Activated T-helper 17 cell treated with anti-CD3 and anti-CD28 coated beads, Interleukin-2, amount 50 U/mL, for 72 hours (primary cell): ENCODE data around the gene NOP10. TPM values are rescaled to one million over a fixed set of nuclear protein-coding genes. Genes with fewer than 3 reads are reported as not detected.
"Not testable (repeated sequence)": the region's sequence is repeated elsewhere in the genome, so short reads cannot be mapped to it uniquely, and the experiment has no call there.

Source experiments
- ATAC-seq: fragments of 150-1000 bp; cut with Tn5 transposase; replicated peaks from 2 replicates; pipeline ENCODE4 v1.10.0; 2021; ENCODE audit warnings: mild to moderate bottlenecking, moderate library complexity
- H3K27ac Mint-ChIP-seq: one replicate; pipeline ENCODE4 v1.8.0; 2022; ENCODE audit warnings: mixed read lengths
- H3K27me3 Mint-ChIP-seq: one replicate; pipeline ENCODE4 v1.8.0; 2022; ENCODE audit warnings: mixed read lengths
- H3K36me3 Mint-ChIP-seq: one replicate; pipeline ENCODE4 v1.8.0; 2022; ENCODE audit warnings: low read depth, mild to moderate bottlenecking, mixed read lengths
- H3K4me1 Mint-ChIP-seq: one replicate; pipeline ENCODE4 v1.8.0; 2022; ENCODE audit warnings: mixed read lengths
- H3K4me3 Mint-ChIP-seq: one replicate; pipeline ENCODE4 v1.8.0; 2022; ENCODE audit warnings: mild to moderate bottlenecking, mixed read lengths
- H3K9me3 Mint-ChIP-seq: one replicate; pipeline ENCODE4 v1.8.0; 2022; ENCODE audit warnings: mixed read lengths
- total RNA-seq, 2 donors: library from RNA; stranded (reverse); gene quantifications; one replicate each; pipeline ENCODE4 v1.2.3, GENCODE V29; 2022

NOP10 gene
- total RNA-seq, 2 donors from 2014 or later: 150 to 210 TPM

DNA sequence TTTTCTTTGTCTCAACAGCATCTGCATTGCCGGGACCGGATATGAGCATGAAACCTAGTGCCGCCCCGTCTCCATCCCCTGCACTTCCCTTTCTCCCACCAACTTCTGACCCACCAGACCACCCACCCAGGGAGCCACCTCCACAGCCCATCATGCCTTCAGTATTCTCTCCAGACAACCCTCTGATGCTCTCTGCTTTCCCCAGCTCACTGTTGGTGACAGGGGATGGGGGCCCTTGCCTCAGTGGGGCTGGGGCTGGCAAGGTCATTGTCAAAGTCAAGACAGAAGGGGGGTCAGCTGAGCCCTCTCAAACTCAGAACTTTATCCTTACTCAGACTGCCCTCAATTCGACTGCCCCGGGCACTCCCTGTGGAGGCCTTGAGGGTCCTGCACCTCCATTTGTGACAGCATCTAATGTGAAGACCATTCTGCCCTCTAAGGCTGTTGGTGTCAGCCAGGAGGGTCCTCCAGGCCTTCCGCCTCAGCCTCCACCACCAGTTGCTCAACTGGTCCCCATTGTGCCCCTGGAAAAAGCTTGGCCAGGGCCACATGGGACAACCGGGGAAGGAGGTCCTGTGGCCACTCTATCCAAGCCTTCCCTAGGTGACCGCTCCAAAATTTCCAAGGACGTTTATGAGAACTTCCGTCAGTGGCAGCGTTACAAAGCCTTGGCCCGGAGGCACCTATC is 5.2 kb upstream of the NOP10 start:
- H3K4me3 Mint-ChIP-seq: no peak overlapping the region
- H3K9me3 Mint-ChIP-seq: no peaks in the 10 kb centered on the region
- peak overlapping the region; percentile 36 for H3K27ac Mint-ChIP-seq
- no peak for ATAC-seq
- no peaks in the 10 kb centered on the region for H3K27me3 Mint-ChIP-seq
- no peaks in the 10 kb centered on the region for H3K36me3 Mint-ChIP-seq
- H3K4me1 Mint-ChIP-seq: no peaks in the 10 kb centered on the region

GRCh38 chr15:34342213-34342736 is 661 bp downstream of the NOP10 start:
- peaks cover 16% of the 10 kb centered on the region for H3K4me1 Mint-ChIP-seq
- not testable (repeated sequence) for H3K27me3 Mint-ChIP-seq, ATAC-seq, H3K27ac Mint-ChIP-seq, H3K4me3 Mint-ChIP-seq, H3K9me3 Mint-ChIP-seq
- peaks cover 44% of the 10 kb centered on the region for H3K36me3 Mint-ChIP-seq

DNA sequence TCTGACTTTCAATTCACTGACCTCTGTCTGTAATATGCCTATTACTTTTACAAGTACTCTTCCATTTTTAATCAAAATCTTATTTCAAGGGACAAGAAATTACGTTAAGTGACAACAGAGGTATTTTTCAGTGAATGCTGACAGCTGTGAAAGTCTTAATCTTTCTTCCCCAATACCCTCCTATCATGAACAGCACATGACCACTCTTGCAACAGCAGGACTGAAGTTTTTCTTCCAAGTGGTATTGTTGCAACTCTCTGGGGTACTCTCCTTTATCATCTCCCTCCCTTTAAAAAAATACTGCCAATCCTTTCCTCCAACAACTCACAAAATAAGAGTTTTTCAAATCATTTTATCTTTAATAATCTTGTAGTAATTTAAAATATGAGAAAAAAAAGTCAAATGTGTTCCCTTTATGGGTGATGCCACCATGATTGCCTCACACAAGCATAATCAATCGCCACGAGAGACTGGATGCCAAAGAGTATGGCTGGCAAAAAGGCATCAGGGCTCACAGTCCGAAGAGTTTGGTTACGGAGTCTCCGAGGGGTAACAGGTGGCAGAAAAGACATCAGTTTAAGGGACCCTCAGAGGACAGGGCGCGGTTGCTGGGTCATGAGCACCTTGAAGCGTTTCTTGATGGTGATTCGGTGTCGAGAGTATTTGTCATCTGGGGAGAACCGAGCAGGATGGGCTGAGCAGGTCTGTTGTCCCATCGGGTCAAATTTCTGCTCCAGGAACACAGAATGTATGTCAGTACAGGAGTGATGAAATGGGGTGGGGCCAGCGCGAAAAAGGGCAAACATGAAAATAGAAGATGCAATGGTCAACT is 1.3 kb downstream of the NOP10 start:
- Mint-ChIP-seq H3K4me1 (peaks cover 21% of the 10 kb centered on the region), H3K27ac (no peak overlapping the region), H3K9me3 (no peaks in the 10 kb centered on the region), H3K36me3 (peaks cover 51% of the 10 kb centered on the region), H3K4me3 (no peak overlapping the region), H3K27me3 (no peaks in the 10 kb centered on the region)
- ATAC-seq: no peak

GRCh38 chr15:34339946-34340345 is 3.0 kb downstream of the NOP10 start:
- Mint-ChIP-seq H3K36me3 (peaks cover 52% of the 10 kb centered on the region), H3K27ac (no peak overlapping the region), H3K4me3 (no peak overlapping the region), H3K27me3 (no peaks in the 10 kb centered on the region), H3K9me3 (no peaks in the 10 kb centered on the region), H3K4me1 (peaks cover 30% of the 10 kb centered on the region)
- ATAC-seq: no peak

GRCh38 chr15:34338347-34338746 is 4.6 kb downstream of the NOP10 start:
- H3K4me1 Mint-ChIP-seq: peaks cover 30% of the 10 kb centered on the region
- H3K36me3 Mint-ChIP-seq: peaks cover 58% of the 10 kb centered on the region
- no peaks in the 10 kb centered on the region for H3K9me3 Mint-ChIP-seq
- no peak overlapping the region for H3K27ac Mint-ChIP-seq
- no peaks in the 10 kb centered on the region for H3K27me3 Mint-ChIP-seq
- no peak overlapping the region for H3K4me3 Mint-ChIP-seq
- ATAC-seq: no peak

DNA sequence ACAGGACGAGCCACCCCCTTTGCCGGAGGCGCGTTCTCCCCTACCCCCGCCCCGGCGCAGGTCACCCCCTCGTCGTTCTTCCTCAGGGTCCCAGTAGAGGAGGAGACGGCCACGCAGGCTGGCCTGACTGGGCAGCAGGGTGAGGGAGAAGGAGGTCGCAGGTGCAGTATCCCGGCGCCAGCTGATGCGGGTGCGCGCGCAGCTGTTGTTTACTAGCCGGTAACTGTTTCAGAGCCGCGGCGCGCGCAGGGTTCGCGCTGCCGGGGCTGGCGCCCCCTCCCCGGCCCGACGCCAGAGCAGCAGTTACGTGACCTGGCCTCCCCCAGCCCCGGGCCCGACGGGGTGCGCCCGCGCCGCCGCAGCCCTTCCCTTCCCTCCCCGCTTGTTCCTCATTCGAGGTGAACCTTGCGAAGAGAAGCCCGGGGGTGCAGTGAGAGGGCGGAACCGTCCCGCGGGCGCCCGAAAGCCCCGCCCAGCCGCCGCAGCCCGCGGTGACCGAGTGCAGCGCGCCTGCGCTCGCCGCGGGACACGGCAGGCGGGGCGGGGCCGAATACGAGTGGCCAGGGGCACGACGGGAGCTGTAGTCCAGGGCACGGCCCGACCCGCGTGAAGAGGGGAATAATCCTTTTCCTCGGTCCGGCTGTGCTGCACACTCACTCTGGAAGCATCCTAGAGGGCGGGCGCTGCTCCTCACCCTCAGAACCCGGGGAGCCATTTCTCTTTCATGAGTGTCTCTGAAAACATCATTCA is 5.2 kb downstream of the NOP10 start, which contains the start of gene SLC12A6:
Gene SLC12A6, minus strand, starts transcription at position 225 of the 750 bp plus-strand sequence. CDS start 1,101 bp downstream, outside the sequence.
- peaks cover 30% of the 10 kb centered on the region for H3K4me1 Mint-ChIP-seq
- peaks cover 58% of the 10 kb centered on the region for H3K36me3 Mint-ChIP-seq
- no peaks in the 10 kb centered on the region for H3K9me3 Mint-ChIP-seq
- no peaks in the 10 kb centered on the region for H3K27me3 Mint-ChIP-seq
- ATAC-seq: peak; percentile 79
- H3K27ac Mint-ChIP-seq: peak within 1 kb of the TSS; percentile 97
- H3K4me3 Mint-ChIP-seq: no peak within 1 kb of the TSS

- peaks cover 56% of the 10 kb centered on the region for H3K36me3 Mint-ChIP-seq
Observed at GRCh38 chr15:34336991-34337556, 5.9 kb downstream of the NOP10 start.

DNA sequence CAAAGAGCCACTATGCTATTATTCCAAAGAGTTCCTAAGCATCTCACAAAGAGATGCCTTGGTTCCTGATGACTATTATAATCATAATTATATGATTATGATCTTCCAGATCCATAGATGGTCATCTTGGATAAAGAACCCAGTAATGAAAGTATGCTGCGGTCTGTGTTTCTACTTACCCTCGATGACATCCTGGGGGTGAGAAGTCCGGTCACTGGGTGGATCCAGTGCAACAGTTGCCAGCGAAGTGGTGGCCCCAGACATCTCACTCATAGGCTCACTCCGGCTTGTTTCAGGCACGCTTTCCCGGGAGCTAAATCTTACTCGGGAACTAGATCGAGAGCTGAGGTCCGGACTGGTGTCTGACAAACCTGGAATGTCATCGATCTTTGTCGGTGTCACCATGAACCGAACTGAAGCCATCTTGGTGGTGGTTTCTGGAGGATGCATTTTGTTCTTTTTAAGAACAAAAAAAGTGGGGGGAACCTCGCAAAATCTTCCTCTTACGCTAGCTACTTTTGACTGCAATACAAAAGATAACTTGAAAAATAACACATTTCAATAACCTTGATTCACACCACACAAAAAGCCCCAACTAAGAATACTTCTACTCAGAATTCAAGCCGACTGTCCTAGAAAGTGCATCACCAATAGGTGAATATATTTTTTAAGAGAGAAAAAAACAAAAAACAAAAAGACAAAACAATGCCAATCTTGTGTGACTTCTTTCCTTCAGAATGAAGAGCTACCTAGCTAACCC is 6.5 kb downstream of the NOP10 start:
- no peaks in the 10 kb centered on the region for H3K9me3 Mint-ChIP-seq

More at GRCh38 chr15:34336991-34337556, 5.9 kb downstream of the NOP10 start:
- H3K27me3 Mint-ChIP-seq: no peaks in the 10 kb centered on the region
- peak; percentile 3 for ATAC-seq
- no peaks in the 10 kb centered on the region for H3K9me3 Mint-ChIP-seq
- peaks cover 30% of the 10 kb centered on the region for H3K4me1 Mint-ChIP-seq
- peak overlapping the region; percentile 97 for H3K27ac Mint-ChIP-seq
- H3K4me3 Mint-ChIP-seq: no peak overlapping the region

GRCh38 chr15:34335176-34336032 is 7.5 kb downstream of the NOP10 start:
- Mint-ChIP-seq H3K36me3 (peaks cover 40% of the 10 kb centered on the region), H3K4me3 (no peak overlapping the region), H3K27ac (peak overlapping the region; percentile 97), H3K4me1 (peaks cover 26% of the 10 kb centered on the region), H3K27me3 (no peaks in the 10 kb centered on the region), H3K9me3 (no peaks in the 10 kb centered on the region)
- peak; percentile 9 for ATAC-seq

More for the DNA sequence above, 6.5 kb downstream of the NOP10 start:
- H3K27me3 Mint-ChIP-seq: no peaks in the 10 kb centered on the region
- H3K4me1 Mint-ChIP-seq: peaks cover 29% of the 10 kb centered on the region
- H3K36me3 Mint-ChIP-seq: peaks cover 50% of the 10 kb centered on the region
- no peak for ATAC-seq
- H3K27ac Mint-ChIP-seq: peak overlapping the region; percentile 97
- H3K4me3 Mint-ChIP-seq: no peak overlapping the region

GRCh38 chr15:34334672-34335071 is 8.3 kb downstream of the NOP10 start:
- ATAC-seq: no peak
- Mint-ChIP-seq H3K4me1 (peaks cover 21% of the 10 kb centered on the region), H3K9me3 (no peaks in the 10 kb centered on the region), H3K27me3 (no peaks in the 10 kb centered on the region), H3K27ac (peak overlapping the region; percentile 97), H3K36me3 (peaks cover 32% of the 10 kb centered on the region), H3K4me3 (no peak overlapping the region)

DNA sequence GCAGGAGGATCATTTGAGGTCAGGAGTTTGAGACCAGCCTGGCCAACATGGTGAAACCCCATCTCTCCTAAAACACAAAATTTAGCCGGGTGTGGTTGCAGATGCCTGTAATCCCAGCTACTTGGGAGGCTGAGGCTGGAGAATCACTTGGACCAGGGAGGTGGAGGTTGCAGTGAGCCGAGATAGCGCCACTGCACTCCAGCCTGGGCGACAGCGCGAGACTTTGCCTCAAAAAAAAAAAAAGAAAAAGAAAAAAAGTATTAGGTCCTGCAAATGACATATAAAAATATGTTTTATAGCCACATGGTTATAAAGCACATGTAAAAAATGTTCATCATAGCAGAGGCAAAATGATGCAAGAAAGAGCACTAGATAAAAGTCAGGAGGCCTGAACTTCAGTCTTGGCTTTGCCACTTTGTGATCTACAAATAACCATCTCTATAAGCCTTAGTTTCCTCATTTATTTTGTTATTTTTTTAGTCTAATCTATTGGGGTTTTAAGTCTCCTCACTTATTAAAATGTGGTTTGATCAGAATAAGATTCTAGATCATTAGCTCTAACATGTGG is 10.3 kb downstream of the NOP10 start:
- H3K27ac Mint-ChIP-seq: no peak overlapping the region
- no peak for ATAC-seq
- H3K9me3 Mint-ChIP-seq: no peaks in the 10 kb centered on the region
- H3K27me3 Mint-ChIP-seq: no peaks in the 10 kb centered on the region
- H3K4me1 Mint-ChIP-seq: peaks cover 24% of the 10 kb centered on the region
- peaks cover 15% of the 10 kb centered on the region for H3K36me3 Mint-ChIP-seq
- H3K4me3 Mint-ChIP-seq: peak overlapping the region; percentile 50

DNA sequence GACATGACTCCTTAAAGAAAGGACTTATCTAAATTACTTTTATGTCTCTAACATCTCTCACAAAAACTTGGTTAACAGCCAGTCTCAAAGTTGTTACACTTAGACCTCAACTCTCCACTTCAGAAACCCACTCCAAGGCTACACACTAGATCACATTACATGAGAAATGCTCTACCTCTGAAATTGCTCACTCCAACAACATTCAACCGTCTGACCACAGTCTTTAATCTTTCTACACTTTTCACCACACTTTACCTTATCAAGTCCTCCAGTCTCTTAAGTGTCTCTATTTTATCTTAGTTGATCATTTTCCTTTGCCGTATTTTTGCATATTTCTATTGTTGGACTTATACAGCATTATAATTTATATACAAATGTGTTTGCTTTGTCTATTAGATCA is 11.1 kb downstream of the NOP10 start:
- H3K27ac Mint-ChIP-seq: peak overlapping the region; percentile 36
- H3K9me3 Mint-ChIP-seq: no peaks in the 10 kb centered on the region
- peak overlapping the region; percentile 50 for H3K4me3 Mint-ChIP-seq
- H3K36me3 Mint-ChIP-seq: peaks cover 9% of the 10 kb centered on the region
- peak; percentile 37 for ATAC-seq
- H3K27me3 Mint-ChIP-seq: no peaks in the 10 kb centered on the region
- H3K4me1 Mint-ChIP-seq: peaks cover 21% of the 10 kb centered on the region
